ENCODE measurements around the gene HSDL1. TPM values are rescaled to one million over a fixed set of nuclear protein-coding genes. Genes with fewer than 3 reads are reported as not detected.

The HSDL1 gene
- total RNA-seq, 2 experiments from 2014 or later: 5.8 to 7.5 TPM

DNA sequence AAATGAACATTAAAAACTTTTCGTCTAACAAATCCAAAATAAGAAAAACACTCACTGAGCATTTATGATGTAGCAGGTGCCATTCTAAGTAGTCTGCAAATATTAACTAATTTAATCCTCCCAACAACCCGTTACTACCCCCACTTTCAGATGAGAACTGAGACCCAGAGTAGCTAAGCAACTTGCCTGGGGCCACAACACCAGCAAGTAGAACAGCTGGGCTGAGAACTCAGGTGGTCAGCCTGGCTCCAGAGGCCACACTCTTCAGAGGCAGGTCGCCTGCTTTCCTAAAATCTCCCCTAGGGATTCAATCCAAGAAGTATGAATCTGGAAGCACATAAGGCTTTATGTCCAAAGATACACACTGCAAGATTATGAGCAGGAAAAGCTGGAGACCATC, 34.5 kb downstream of the HSDL1 start:
- H3K27ac Mint-ChIP-seq: peak overlapping the region; percentile 54
- H3K4me3 Mint-ChIP-seq: no peak overlapping the region
- no peak for DNase-seq
- peaks cover 2% of the 10 kb centered on the region for H3K36me3 Mint-ChIP-seq (ENCODE audit: low read depth)
- peaks cover 53% of the 10 kb centered on the region for H3K4me1 Mint-ChIP-seq (ENCODE audit: low read depth)
- CTCF ChIA-PET: interaction anchor here (1.4 kb wide), 1 partner anchor 154 kb away, joined by 3 read pairs; no protein-coding TSS in a partner anchor
- H3K27me3 Mint-ChIP-seq (ENCODE audit: low read depth): no peaks in the 10 kb centered on the region
- intact Hi-C loops (cut with micrococcal nuclease): no loop called here
- H3K9me3 Mint-ChIP-seq: no peaks in the 10 kb centered on the region

DNA sequence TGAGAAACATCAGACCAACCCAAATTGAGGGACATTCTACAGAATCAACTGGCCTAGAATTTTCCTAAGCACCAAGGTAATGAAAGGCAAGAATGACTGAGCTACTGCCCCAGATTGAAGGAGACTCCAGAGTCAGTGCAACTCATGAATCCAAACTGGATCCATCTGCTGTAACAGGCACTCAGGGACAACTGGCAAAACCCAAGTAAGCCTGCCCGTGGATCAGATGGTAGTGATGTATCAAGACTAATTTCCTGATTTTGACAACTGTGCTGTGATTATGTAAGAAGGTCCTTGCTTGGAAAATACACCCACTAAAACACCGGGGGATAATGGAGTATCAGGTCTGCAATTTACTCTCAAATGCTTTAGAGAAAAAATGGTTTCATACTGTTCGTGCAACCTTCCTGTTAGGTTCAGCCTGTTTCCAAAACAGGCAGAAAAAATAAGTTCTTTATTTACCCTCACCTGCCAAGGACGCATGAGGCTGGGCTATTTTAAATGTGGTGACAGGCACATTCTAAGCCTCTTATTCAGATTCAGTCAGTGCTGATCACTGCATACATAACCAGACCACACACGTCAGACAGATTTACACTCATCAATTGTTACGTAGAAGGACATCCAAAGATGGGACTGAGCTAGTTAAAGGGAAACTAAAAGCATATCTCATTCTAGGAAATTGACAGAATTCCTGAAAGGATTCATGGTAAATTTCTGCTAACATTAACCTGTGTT, 35.2 kb downstream of the HSDL1 start:
- H3K4me1 Mint-ChIP-seq (ENCODE audit: low read depth): peaks cover 53% of the 10 kb centered on the region
- no peaks in the 10 kb centered on the region for H3K27me3 Mint-ChIP-seq (ENCODE audit: low read depth)
- no peak overlapping the region for H3K4me3 Mint-ChIP-seq
- CTCF ChIA-PET: no interaction called here
- H3K36me3 Mint-ChIP-seq (ENCODE audit: low read depth): peaks cover 2% of the 10 kb centered on the region
- intact Hi-C loops (cut with micrococcal nuclease): no loop called here
- no peak for DNase-seq
- no peak overlapping the region for H3K27ac Mint-ChIP-seq
- H3K9me3 Mint-ChIP-seq: no peaks in the 10 kb centered on the region

DNA sequence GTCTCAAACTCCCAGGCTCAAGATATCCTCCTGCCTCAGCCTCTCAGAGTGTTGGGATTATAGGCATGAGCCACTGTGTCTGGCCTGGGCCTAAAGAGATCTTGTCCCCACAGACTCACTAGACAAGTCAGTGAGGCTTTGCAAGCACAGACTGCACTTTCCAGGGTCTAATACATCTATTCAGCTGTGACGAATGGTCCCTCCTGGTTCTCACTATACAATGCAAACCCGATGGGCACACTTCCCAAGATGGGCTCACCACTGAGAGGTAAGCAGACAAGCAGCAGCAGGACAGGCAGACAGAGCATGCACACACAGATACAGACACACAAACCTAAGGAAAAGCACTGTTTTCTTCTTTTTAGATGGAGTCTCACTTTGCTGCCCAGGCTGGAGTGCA, 37.1 kb downstream of the HSDL1 start:
- Mint-ChIP-seq H3K4me1 (ENCODE audit: low read depth) (peaks cover 53% of the 10 kb centered on the region), H3K4me3 (no peak overlapping the region), H3K36me3 (ENCODE audit: low read depth) (peaks cover 2% of the 10 kb centered on the region), H3K27me3 (ENCODE audit: low read depth) (no peaks in the 10 kb centered on the region), H3K27ac (no peak overlapping the region), H3K9me3 (no peaks in the 10 kb centered on the region)
- intact Hi-C loops (cut with micrococcal nuclease): no loop called here
- no peak for DNase-seq
- CTCF ChIA-PET: interaction anchor here (2.6 kb wide), 1 partner anchor 19 kb away, joined by 11 read pairs; no protein-coding TSS in a partner anchor

DNA sequence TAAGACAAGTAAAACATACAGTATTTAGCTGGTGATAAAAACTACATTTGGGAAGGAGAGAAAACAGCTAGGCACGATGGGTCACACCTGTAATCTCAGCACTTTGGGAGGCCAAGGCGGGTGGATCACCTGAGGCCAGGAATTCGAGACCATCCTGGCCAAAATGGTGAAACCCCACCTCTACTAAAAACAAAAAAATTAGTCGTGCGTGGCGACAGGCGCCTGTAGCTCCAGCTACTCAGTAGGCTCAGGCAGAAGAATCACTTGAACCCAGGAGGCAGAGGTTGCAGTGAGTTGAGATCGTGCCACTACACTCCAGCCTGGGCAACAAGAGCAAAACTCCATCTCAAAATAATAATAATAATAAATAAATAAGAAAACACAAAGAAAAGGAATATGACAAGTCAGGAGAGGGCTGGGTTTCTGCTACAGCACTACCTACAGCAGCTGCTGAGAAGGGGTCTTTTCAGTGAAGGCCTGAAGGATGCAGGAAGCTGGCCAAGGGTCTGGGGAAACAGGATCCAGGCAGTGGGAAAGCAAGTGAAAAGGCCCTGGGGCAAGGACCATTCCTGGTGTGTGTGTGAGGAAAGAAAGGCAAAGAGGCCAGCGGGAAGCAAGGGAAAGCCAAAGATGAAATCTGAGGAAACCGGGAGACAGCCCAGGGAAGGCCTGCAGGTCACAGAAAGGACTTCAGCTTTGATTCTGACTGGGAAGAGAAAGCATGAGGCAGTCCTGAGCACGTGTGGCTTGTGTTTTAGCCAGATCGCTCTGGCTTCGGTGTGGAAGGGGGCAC, 38.8 kb downstream of the HSDL1 start:
- intact Hi-C loops (cut with micrococcal nuclease): no loop called here

DNA sequence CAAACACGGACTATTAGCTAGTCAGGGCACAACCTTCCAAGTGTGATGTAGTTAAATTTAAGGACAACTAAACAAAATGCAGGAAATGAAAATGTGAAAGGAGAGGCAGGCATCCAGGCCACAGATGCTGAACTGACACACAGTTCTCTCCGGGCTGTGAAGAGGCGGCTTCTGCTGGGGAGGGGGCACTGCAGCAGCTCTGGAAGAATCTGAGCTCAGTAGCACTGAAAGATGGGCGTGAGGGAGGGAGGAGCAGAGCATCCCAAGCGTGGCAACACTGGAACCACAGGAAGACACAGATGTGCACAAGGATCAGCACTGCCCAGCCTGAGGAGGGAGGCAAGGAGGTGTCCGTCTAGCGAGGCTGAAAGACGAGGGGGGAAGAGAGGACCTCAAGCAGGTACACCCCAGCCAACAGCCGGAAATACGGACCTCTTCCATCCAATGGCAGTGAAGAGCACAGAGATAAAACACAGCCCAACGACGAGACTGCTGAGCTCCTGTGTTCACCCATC, 39.6 kb downstream of the HSDL1 start:
- Mint-ChIP-seq H3K27ac (no peak overlapping the region), H3K4me1 (ENCODE audit: low read depth) (peaks cover 44% of the 10 kb centered on the region), H3K36me3 (ENCODE audit: low read depth) (peaks cover 2% of the 10 kb centered on the region), H3K4me3 (no peak overlapping the region), H3K27me3 (ENCODE audit: low read depth) (no peaks in the 10 kb centered on the region), H3K9me3 (no peaks in the 10 kb centered on the region)
- no peak for DNase-seq
- intact Hi-C loops (cut with micrococcal nuclease): no loop called here
- CTCF ChIA-PET: interaction anchor here (0.9 to 2.6 kb wide), 4 partner anchors 16 to 70 kb away, joined by 4 to 11 read pairs (median 4); no protein-coding TSS in a partner anchor

More for the DNA sequence above, 38.8 kb downstream of the HSDL1 start:
- no peak for DNase-seq
- H3K4me1 Mint-ChIP-seq (ENCODE audit: low read depth): peaks cover 52% of the 10 kb centered on the region
- H3K4me3 Mint-ChIP-seq: no peak overlapping the region
- CTCF ChIA-PET: interaction anchor here (1.0 to 2.6 kb wide), 2 partner anchors 17 to 69 kb away, joined by 4 to 11 read pairs; no protein-coding TSS in a partner anchor
- H3K36me3 Mint-ChIP-seq (ENCODE audit: low read depth): peaks cover 2% of the 10 kb centered on the region
- no peaks in the 10 kb centered on the region for H3K27me3 Mint-ChIP-seq (ENCODE audit: low read depth)
- peak overlapping the region; percentile 6 for H3K27ac Mint-ChIP-seq
- H3K9me3 Mint-ChIP-seq: no peaks in the 10 kb centered on the region

DNA sequence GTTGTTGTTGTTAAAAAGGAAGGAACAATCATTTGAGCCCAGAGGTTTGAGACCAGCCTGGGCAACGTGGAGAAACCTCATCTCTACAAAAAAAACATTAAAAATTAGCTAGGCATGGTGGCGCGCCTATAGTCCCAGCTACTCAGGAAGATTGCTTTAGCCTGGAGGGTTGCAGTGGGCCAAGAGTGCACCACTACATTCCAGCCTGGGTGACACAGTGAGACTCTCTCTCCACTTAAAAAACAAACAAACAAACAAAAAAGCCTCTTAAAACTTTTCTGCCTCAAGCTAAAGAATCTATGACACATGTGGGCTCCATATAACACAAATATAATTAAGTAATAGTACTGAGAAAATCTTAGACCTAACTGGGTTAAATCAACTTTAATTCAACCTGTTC, 40.7 kb downstream of the HSDL1 start:
- intact Hi-C loops (cut with micrococcal nuclease): no loop called here
- CTCF ChIA-PET: interaction anchor here (0.5 to 0.6 kb wide), 2 partner anchors 26 to 28 kb away, joined by 4 read pairs; no protein-coding TSS in a partner anchor
- no peak for DNase-seq
- Mint-ChIP-seq H3K27me3 (ENCODE audit: low read depth) (no peaks in the 10 kb centered on the region), H3K4me3 (no peak overlapping the region), H3K9me3 (no peaks in the 10 kb centered on the region), H3K36me3 (ENCODE audit: low read depth) (peaks cover 3% of the 10 kb centered on the region), H3K27ac (no peak overlapping the region), H3K4me1 (ENCODE audit: low read depth) (peaks cover 46% of the 10 kb centered on the region)

DNA sequence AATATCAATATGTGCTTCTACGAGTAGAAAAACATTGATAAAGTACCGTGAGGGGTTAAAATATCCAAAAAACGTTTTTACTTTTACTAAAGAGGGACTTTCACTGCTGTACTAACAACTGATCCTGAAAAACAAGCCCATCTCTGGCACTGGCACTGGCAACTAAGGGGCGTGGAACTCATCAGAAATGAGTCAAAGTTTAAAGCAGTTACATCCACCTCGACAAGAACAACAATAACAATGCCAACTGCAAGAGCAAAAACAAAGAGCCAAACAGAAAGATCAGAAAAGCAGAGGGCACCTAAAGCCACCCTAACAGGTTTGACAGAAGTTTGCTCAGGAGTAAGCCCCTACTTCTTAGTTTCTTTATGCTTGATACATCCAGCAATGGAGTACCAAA, 41.3 kb downstream of the HSDL1 start:
- Mint-ChIP-seq H3K4me1 (ENCODE audit: low read depth) (peaks cover 43% of the 10 kb centered on the region), H3K27ac (no peak overlapping the region), H3K9me3 (no peaks in the 10 kb centered on the region), H3K27me3 (ENCODE audit: low read depth) (no peaks in the 10 kb centered on the region), H3K4me3 (no peak overlapping the region), H3K36me3 (ENCODE audit: low read depth) (peaks cover 5% of the 10 kb centered on the region)
- intact Hi-C loops (cut with micrococcal nuclease): no loop called here
- DNase-seq: no peak
- CTCF ChIA-PET: no interaction called here

DNA sequence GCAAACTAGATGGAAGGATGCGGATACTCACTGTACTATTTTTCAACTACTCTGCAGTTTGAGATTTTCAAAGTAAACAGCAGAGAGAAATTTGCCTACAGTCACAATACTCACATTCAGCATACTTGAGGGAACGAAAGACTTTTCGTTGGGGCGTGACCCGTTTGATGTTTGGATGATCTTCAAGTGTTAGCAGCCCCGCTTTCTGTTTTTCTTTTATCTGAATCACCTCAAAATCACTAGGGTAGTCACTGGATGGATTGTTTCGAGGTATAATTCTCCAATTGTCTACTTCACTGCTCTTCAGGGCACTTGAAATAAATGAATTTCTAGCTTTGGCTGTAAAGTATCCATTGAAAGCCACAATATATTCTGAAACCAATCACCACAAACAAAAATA, 46.0 kb downstream of the HSDL1 start:
- no peak overlapping the region for H3K27ac Mint-ChIP-seq
- DNase-seq: no peak
- intact Hi-C loops (cut with micrococcal nuclease): loop anchor here (1.0 kb wide), 1 partner anchor 11 kb away; no protein-coding TSS in a partner anchor
- peaks cover 15% of the 10 kb centered on the region for H3K36me3 Mint-ChIP-seq (ENCODE audit: low read depth)
- no peak overlapping the region for H3K4me3 Mint-ChIP-seq
- peaks cover 31% of the 10 kb centered on the region for H3K4me1 Mint-ChIP-seq (ENCODE audit: low read depth)
- CTCF ChIA-PET: interaction anchor here (0.6 to 3.1 kb wide), 2 partner anchors 10 to 23 kb away, joined by 3 to 12 read pairs; no protein-coding TSS in a partner anchor
- no peaks in the 10 kb centered on the region for H3K27me3 Mint-ChIP-seq (ENCODE audit: low read depth)
- H3K9me3 Mint-ChIP-seq: no peaks in the 10 kb centered on the region

DNA sequence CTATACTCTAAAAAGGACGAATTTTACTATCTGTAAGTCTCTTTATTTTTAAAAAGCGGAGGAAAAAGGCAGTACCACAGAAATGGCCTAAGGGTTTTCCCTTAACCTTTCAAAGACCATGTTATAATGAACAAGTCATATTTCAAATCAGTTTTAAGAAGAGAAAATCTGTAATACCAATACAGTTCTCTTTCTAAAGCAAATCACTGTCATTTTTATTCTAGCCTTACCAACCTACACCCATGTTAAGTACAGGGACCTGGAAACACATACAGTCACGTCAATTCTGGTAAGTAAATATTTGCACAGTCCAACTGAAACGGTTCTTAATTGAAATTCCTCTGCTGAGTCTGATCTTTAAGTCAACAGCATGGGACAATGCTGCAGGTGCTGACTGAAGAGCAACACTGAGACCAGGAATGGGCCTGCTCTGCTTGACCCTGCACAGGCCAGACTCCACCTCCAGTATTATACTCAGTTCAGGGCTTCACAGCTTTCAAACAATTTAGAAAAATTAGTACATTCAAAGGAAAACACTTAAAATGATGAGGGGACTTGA, 48.5 kb downstream of the HSDL1 start:
- H3K27ac Mint-ChIP-seq: no peak overlapping the region
- H3K27me3 Mint-ChIP-seq (ENCODE audit: low read depth): no peaks in the 10 kb centered on the region
- CTCF ChIA-PET: interaction anchor here (1.0 to 1.3 kb wide), 2 partner anchors 29 to 79 kb away, joined by 3 read pairs; no protein-coding TSS in a partner anchor

DNA sequence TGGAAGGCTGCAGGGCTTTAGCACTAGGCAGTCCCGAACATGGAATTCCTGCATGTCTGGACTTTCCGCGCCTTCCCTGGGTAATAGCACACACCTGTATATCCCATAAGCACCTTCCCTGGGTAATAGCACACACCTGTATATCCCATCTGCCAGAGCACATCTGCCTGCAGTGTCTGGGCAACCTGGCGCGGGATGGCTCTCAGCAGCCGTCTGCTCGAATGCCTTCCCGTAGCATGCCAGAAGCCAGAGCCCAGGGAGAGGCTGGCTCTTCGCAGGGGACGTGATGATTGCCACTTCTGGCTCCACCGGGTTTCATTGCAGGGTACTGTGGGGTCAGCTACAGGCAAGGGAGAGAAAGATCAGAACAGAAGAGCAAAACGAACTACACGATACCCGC, 49.5 kb downstream of the HSDL1 start:
- Mint-ChIP-seq H3K27me3 (ENCODE audit: low read depth) (no peaks in the 10 kb centered on the region), H3K27ac (no peak overlapping the region), H3K4me1 (ENCODE audit: low read depth) (peaks cover 17% of the 10 kb centered on the region), H3K4me3 (no peak overlapping the region), H3K9me3 (no peaks in the 10 kb centered on the region), H3K36me3 (ENCODE audit: low read depth) (peaks cover 29% of the 10 kb centered on the region)
- DNase-seq: no peak
- intact Hi-C loops (cut with micrococcal nuclease): no loop called here
- CTCF ChIA-PET: interaction anchor here (1.0 kb wide), 1 partner anchor 28 kb away, joined by 3 read pairs; no protein-coding TSS in a partner anchor

More for the DNA sequence above, 48.5 kb downstream of the HSDL1 start:
- Mint-ChIP-seq H3K4me1 (ENCODE audit: low read depth) (peaks cover 17% of the 10 kb centered on the region), H3K4me3 (no peak overlapping the region), H3K36me3 (ENCODE audit: low read depth) (peaks cover 25% of the 10 kb centered on the region), H3K9me3 (no peaks in the 10 kb centered on the region)
- intact Hi-C loops (cut with micrococcal nuclease): no loop called here
- no peak for DNase-seq

DNA sequence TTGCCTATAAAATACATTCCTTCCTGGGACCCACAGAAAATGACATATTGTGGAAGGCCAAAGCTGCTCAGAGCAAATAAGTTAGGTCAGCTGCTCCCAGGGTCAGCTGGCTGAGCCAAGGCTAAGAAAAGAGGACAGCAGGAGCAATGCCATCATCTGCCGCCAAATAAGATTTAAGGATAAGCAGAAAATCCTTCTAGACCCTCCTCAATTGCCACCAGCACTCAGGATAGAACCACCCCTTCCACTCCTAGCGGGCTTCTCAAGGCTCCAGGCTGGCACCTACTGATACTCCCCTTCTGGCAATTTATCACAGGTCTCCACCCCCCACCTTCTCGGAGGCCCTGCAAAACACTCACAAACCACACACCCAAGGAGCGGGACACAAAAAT, 51.1 kb downstream of the HSDL1 start:
- H3K9me3 Mint-ChIP-seq: no peaks in the 10 kb centered on the region
- no peak for DNase-seq
- H3K36me3 Mint-ChIP-seq (ENCODE audit: low read depth): peaks cover 33% of the 10 kb centered on the region
- H3K4me3 Mint-ChIP-seq: no peak overlapping the region
- CTCF ChIA-PET: no interaction called here
- no peaks in the 10 kb centered on the region for H3K27me3 Mint-ChIP-seq (ENCODE audit: low read depth)
- intact Hi-C loops (cut with micrococcal nuclease): no loop called here
- H3K4me1 Mint-ChIP-seq (ENCODE audit: low read depth): peaks cover 16% of the 10 kb centered on the region
- H3K27ac Mint-ChIP-seq: no peak overlapping the region
